PC-3 (cell line): Measurements from ENCODE around the gene ZSWIM1. TPM values are rescaled to one million over a fixed set of nuclear protein-coding genes. Genes with fewer than 3 reads are reported as not detected.

ENCODE experiments used
- ATAC-seq: fragments of 200-7000 bp; cut with Tn5 transposase; 2 replicates; pipeline ENCODE4 v1.9.1; 2020; ENCODE audit warnings: mild to moderate bottlenecking, moderate library complexity
- BruUV-seq: library from RNA; stranded (reverse); fragments of 400-500 nt; replicated peaks from 2 replicates; lab custom pipeline; 2021; lab: Mats Ljungman, UMichigan
- CTCF ChIA-PET: fragments of 300-600 bp; sonication (Branson Sonifier 250); formaldehyde crosslinking; loops from one replicate; lab custom pipeline; 2022; ENCODE audit warnings: antibody characterized with exemption; lab: Charles Lee
- POLR2A ChIA-PET: fragments of 300-600 bp; sonication (Branson Sonifier 250); formaldehyde crosslinking; loops from one replicate; lab custom pipeline; 2022; ENCODE audit warnings: antibody characterized with exemption; ENCODE audit not compliant: unreplicated experiment; lab: Charles Lee
- DNase-seq: peaks from one replicate; pipeline ENCODE4 v3.0.0-alpha.2; 2015
- H2AFZ ChIP-seq: fragments of 300-600 bp; sonication (generic); 2 replicates; pipeline ENCODE4 v1.6.0; 2016; ENCODE audit warnings: antibody characterized with exemption, low read length
- H3F3A ChIP-seq: fragments of 300-600 bp; sonication (generic); one replicate; pipeline ENCODE4 v1.6.0; 2017; ENCODE audit warnings: antibody characterized with exemption, low read length, control low read depth, mild to moderate bottlenecking; ENCODE audit not compliant: unreplicated experiment
- H3K27ac ChIP-seq: fragments of 300-600 bp; sonication (generic); 2 replicates; pipeline ENCODE4 v1.5.1; 2016; ENCODE audit warnings: mild to moderate bottlenecking, low read length
- H3K27me3 ChIP-seq: fragments of 300-600 bp; sonication (generic); 2 replicates; pipeline ENCODE4 v1.6.1; 2016; ENCODE audit warnings: low read length, mixed read lengths
- H3K36me3 ChIP-seq: fragments of 300-600 bp; sonication (generic); 2 replicates; pipeline ENCODE4 v1.6.1; 2016; ENCODE audit warnings: low read depth, mixed run types, low read length, mixed read lengths
- H3K4me1 ChIP-seq: fragments of 300-600 bp; sonication (generic); 2 replicates; pipeline ENCODE4 v1.5.1; 2016; ENCODE audit warnings: low read length; ENCODE audit not compliant: insufficient read depth
- H3K4me2 ChIP-seq: fragments of 300-600 bp; sonication (generic); 2 replicates; pipeline ENCODE4 v1.6.0; 2016; ENCODE audit warnings: low read length
- H3K4me3 ChIP-seq: fragments of 300-600 bp; sonication (generic); 2 replicates; pipeline ENCODE4 v1.5.1; 2016; ENCODE audit warnings: mild to moderate bottlenecking, low read length, mixed read lengths
- H3K79me2 ChIP-seq: fragments of 300-600 bp; sonication (generic); 2 replicates; pipeline ENCODE4 v1.6.1; 2017; ENCODE audit warnings: low read length, mixed read lengths
- H3K9ac ChIP-seq: fragments of 300-600 bp; sonication (generic); 2 replicates; pipeline ENCODE4 v1.6.0; 2016; ENCODE audit warnings: mild to moderate bottlenecking, low read length
- H3K9me2 ChIP-seq: fragments of 300-600 bp; sonication (generic); replicated peaks from 2 replicates; pipeline ENCODE4 v1.6.1; 2016; ENCODE audit warnings: mixed run types, low read length, mixed read lengths
- H3K9me3 ChIP-seq: fragments of 300-600 bp; sonication (generic); 2 replicates; pipeline ENCODE4 v1.6.1; 2016; ENCODE audit warnings: low read length, mixed read lengths
- H4K20me1 ChIP-seq: fragments of 300-600 bp; sonication (generic); 2 replicates; pipeline ENCODE4 v1.6.1; 2016; ENCODE audit warnings: low read length, mixed read lengths
- CTCF ChIP-seq: fragments of 300-600 bp; sonication (generic); conservative IDR thresholded peaks from 2 replicates; pipeline ENCODE4 v1.5.1; 2017; ENCODE audit warnings: antibody characterized with exemption, low read depth, mild to moderate bottlenecking, low read length
- EZH2 ChIP-seq: fragments of 300-600 bp; sonication (generic); IDR thresholded peaks from one replicate; pipeline ENCODE4 v1.6.1; 2017; ENCODE audit warnings: antibody characterized with exemption, mild to moderate bottlenecking, low read length; ENCODE audit not compliant: unreplicated experiment
- EZH2phosphoT487 ChIP-seq: fragments of 300-600 bp; sonication (generic); IDR thresholded peaks from 2 replicates; pipeline ENCODE4 v1.6.1; 2018; ENCODE audit warnings: mild to moderate bottlenecking, antibody characterized with exemption, low read length, borderline replicate concordance
- intact Hi-C: fragments of 100-400 bp; cut with micrococcal nuclease; formaldehyde crosslinking; loops from 2 replicates; pipeline ENCODE4 v1.9.0; 2023
- total RNA-seq: library from RNA; depleted of rRNA; stranded (reverse); fragments of >200 nt; gene quantifications from 2 replicates; pipeline ENCODE4 v1.2.3, GENCODE V29; 2014

The ZSWIM1 gene
- total RNA-seq, 1 experiment from 2014 or later, result 16.3 TPM

- TF ChIP-seq EZH2phosphoT487 (no peak), CTCF (no peak), EZH2 (no peak)
- Histone ChIP-seq H3K9ac (no peak overlapping the region), H3K4me1 (peaks cover 26% of the 10 kb centered on the region), H4K20me1 (no peaks in the 10 kb centered on the region), H3K9me2 (no peaks in the 10 kb centered on the region), H3K9me3 (no peaks in the 10 kb centered on the region), H3K36me3 (no peaks in the 10 kb centered on the region), H3K79me2 (no peaks in the 10 kb centered on the region), H3K27ac (no peak overlapping the region), H2AFZ (no peak overlapping the region), H3K27me3 (no peaks in the 10 kb centered on the region), H3K4me3 (no peak overlapping the region), H3K4me2 (no peak overlapping the region), H3F3A (peaks cover 4% of the 10 kb centered on the region)
- ATAC-seq, result no peak
- DNase-seq, result no peak
- POLR2A ChIA-PET, result interaction anchor here (0.5 to 0.6 kb wide), 2 partner anchors 26 to 74 kb away, joined by 3 to 29 read pairs; no protein-coding TSS in a partner anchor
- BruUV-seq, result no TSS peak
- CTCF ChIA-PET, result no interaction called here
- intact Hi-C loops, result no loop called here
Measured at GRCh38 chr20:45909336-45909808, 28.3 kb downstream of the ZSWIM1 start.

- Histone ChIP-seq H3F3A (peaks cover 4% of the 10 kb centered on the region), H4K20me1 (no peaks in the 10 kb centered on the region), H3K9ac (no peak overlapping the region), H3K27ac (no peak overlapping the region), H3K4me2 (no peak overlapping the region; the same call in 1 of the 2 replicates), H3K9me3 (no peaks in the 10 kb centered on the region), H3K36me3 (no peaks in the 10 kb centered on the region), H3K4me1 (peaks cover 23% of the 10 kb centered on the region), H3K9me2 (no peaks in the 10 kb centered on the region), H3K4me3 (no peak overlapping the region), H3K27me3 (no peaks in the 10 kb centered on the region), H2AFZ (no peak overlapping the region), H3K79me2 (no peaks in the 10 kb centered on the region)
- BruUV-seq, result no TSS peak
- intact Hi-C loops, result no loop called here
- ChIA-PET CTCF (no interaction called here), POLR2A (interaction anchor here (0.5 to 1.1 kb wide), 3 partner anchors 25 to 39 kb away, joined by 3 to 20 read pairs (median 19); no protein-coding TSS in a partner anchor)
- DNase-seq, result no peak
- no peak for TF ChIP-seq EZH2phosphoT487
- TF ChIP-seq EZH2, result no peak
- TF ChIP-seq CTCF, result no peak
- ATAC-seq, result no peak
Measured at GRCh38 chr20:45909817-45910669, 29.0 kb downstream of the ZSWIM1 start.
